Measurements from ENCODE around the gene CCDC149. TPM values are rescaled to one million over a fixed set of nuclear protein-coding genes. Genes with fewer than 3 reads are reported as not detected.

CCDC149 gene
- total RNA-seq, 4 donors from 2014 or later = 6.5 to 17.4 (median 12.3) TPM

DNA sequence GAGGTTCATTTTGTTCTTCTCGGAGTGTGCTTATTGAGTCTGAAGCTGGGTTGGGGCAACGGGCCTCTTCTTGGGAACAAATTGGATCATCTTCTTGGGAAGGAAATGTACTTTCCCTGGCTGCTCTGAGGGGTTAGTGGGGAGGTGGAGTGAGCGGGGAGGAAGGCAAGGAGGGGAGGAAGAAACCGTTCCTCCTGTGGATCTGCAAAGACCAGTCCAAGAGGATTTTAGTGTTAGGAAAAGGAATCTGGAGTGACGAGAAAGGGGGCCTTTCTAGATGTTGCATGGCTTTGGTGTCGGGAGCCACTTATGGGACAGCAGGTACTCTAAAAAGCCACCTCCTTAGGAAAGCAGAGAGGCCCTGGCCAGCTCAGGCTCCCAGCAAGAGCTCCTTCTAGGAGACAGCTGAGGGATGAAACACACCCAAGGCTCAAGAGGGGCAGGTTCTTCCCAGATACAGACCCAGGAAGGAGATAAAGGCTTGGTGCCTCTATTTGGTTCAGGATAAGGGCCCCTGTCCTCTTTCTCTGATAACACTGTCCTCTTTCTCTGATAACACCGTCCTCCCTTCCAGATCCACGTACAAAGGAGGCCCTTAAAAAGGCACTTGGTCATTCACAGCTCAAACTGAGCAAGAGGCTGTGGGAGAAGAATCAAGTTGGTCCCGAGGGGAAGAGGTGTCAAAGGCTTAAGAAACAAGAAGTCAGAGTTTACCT lies 117.0 kb downstream of the CCDC149 start:
- peak in 1 of 2 donors; percentile 70 for DNase-seq (ENCODE audit: low spot score in 2 of 2)
- H3K4me3 ChIP-seq = peak overlapping the region; percentile 32

DNA sequence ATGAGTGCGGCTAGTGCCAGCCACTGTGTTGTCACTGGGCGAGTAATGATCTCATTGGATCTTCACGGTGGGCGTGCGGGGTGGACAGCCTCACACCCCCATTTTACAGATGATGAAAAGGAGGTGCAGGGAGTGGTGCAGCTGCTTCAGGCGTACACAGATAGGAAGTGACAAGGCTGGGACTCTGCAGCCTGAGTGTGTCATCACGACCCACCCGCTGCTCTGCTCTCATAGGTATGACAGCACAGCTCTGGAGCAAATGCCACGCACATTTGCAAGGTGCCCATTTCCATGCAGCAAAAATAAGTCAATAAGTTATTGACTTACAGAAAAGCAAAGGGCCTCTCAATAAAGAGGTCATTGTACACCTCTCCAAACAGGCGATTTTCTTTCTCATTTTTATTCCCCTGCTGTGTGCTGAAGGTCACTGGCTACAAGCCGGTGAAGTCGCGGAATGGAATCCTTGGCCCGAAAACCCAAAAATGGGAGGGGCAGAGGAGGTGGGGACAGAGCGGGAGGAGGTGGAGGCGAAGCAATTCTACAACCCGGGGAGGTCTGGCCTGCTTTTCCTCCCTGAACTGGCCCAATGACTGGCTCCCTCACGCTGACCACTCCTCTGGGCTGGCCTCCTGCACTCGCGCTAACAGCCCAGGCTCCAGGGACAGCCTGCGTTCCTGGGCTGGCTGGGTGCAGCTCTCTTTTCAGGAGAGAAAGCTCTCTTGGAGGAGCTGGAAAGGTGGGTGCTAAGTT lies 117.8 kb downstream of the CCDC149 start, which contains the start of gene SOD3:
SOD3 (plus strand) TSS at position 658 of the 750 bp plus-strand sequence. CDS start 3,949 bp downstream, outside the sequence.
- Histone ChIP-seq H3K4me1 (peaks cover 31% of the 10 kb centered on the region), H3K27ac (peak within 1 kb of the TSS; percentile 83), H3K36me3 (no peaks in the 10 kb centered on the region), H3K9me3 (no peaks in the 10 kb centered on the region), H3K27me3 (peaks cover 4% of the 10 kb centered on the region), H3K4me3 (peak within 1 kb of the TSS; percentile 32)
- TF ChIP-seq POLR2AphosphoS5 (IDR thresholded peaks at IDR 0.05) (peak in 2 of 3 donors; percentile 38 to 60), EP300 (IDR thresholded peaks at IDR 0.05) (no peak), POLR2A (IDR thresholded peaks at IDR 0.05) (peak in 1 of 2 donors; percentile 51)
- TF ChIP-seq, protein P1, sequence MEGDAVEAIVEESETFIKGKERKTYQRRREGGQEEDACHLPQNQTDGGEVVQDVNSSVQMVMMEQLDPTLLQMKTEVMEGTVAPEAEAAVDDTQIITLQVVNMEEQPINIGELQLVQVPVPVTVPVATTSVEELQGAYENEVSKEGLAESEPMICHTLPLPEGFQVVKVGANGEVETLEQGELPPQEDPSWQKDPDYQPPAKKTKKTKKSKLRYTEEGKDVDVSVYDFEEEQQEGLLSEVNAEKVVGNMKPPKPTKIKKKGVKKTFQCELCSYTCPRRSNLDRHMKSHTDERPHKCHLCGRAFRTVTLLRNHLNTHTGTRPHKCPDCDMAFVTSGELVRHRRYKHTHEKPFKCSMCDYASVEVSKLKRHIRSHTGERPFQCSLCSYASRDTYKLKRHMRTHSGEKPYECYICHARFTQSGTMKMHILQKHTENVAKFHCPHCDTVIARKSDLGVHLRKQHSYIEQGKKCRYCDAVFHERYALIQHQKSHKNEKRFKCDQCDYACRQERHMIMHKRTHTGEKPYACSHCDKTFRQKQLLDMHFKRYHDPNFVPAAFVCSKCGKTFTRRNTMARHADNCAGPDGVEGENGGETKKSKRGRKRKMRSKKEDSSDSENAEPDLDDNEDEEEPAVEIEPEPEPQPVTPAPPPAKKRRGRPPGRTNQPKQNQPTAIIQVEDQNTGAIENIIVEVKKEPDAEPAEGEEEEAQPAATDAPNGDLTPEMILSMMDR (IDR thresholded peaks at IDR 0.05) = no peak
- DNase-seq (ENCODE audit: low spot score in 2 of 2) = peak; percentile 86 to 89
- 26% methylated on average over 19 of the region's 21 CpGs for WGBS

More for the DNA sequence above, 117.0 kb downstream of the CCDC149 start:
- Histone ChIP-seq H3K9me3 (no peaks in the 10 kb centered on the region), H3K27ac (peak overlapping the region; percentile 83), H3K36me3 (no peaks in the 10 kb centered on the region), H3K4me1 (peaks cover 38% of the 10 kb centered on the region), H3K27me3 (peaks cover 4% of the 10 kb centered on the region)
- TF ChIP-seq POLR2A (IDR thresholded peaks at IDR 0.05) (no peak), EP300 (IDR thresholded peaks at IDR 0.05) (no peak), POLR2AphosphoS5 (IDR thresholded peaks at IDR 0.05) (no peak)
- TF ChIP-seq, protein P1 (IDR thresholded peaks at IDR 0.05) = no peak
- WGBS = 49% methylated on average over 9 of the region's 9 CpGs

DNA sequence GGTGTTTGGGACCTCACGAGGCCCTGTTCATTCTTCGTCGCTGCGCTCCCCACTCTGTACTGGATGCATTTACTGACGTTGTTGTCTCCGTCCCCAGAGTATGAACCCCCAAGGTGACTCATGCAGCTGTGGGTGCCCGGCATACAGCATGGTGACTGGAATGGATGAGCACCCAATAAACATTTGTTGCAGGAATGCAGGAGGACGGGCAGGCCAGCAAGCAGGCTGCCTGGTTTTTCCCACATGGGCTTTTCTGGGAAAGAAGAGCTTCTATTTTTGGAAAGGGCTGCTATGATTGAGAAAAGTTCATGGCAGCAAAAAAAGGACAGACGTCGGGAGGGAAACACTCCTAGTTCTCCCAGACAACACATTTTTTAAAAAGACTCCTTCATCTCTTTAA lies 118.4 kb downstream of the CCDC149 start:
- peak; percentile 74 to 75 for DNase-seq (ENCODE audit: low spot score in 2 of 2)
- WGBS = 47% methylated on average over 10 of the region's 10 CpGs
- H3K27me3 ChIP-seq = peaks cover 2% of the 10 kb centered on the region
- H3K4me1 ChIP-seq = peaks cover 25% of the 10 kb centered on the region
- TF ChIP-seq EP300 (IDR thresholded peaks at IDR 0.05) (peak; percentile 44), POLR2AphosphoS5 (IDR thresholded peaks at IDR 0.05) (no peak)
- H3K27ac ChIP-seq = peak overlapping the region; percentile 83
- no peaks in the 10 kb centered on the region for H3K36me3 ChIP-seq
- H3K9me3 ChIP-seq = no peaks in the 10 kb centered on the region
- peak overlapping the region; percentile 32 for H3K4me3 ChIP-seq

DNA sequence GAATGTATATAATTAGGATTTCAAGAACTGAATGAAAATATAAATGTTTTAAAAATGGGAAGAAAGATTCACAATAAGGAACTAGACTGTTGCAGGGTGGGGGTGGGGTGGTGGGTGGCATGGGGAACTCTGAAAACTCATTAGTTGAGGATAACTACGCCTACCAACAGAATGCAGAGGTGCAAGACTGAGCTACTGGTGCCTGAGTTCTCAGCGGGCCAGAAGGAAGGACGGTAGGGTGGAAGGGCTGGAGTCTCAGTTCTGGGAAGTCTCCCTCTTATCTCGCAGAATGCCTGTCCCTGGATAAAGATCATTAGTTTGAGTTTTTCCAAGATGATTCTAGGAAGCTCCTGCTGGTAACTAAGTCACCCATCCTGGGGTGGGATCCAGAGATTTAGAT lies 118.8 kb downstream of the CCDC149 start:
- peak overlapping the region; percentile 83 for H3K27ac ChIP-seq
- H3K36me3 ChIP-seq = no peaks in the 10 kb centered on the region
- no peak for DNase-seq (ENCODE audit: low spot score in 2 of 2)
- no peaks in the 10 kb centered on the region for H3K9me3 ChIP-seq
- TF ChIP-seq EP300 (IDR thresholded peaks at IDR 0.05) (no peak), POLR2A (IDR thresholded peaks at IDR 0.05) (no peak), POLR2AphosphoS5 (IDR thresholded peaks at IDR 0.05) (no peak)
- TF ChIP-seq, protein P1 (IDR thresholded peaks at IDR 0.05) = no peak
- H3K4me3 ChIP-seq = no peak overlapping the region
- WGBS = 81% methylated on average over 4 of the region's 4 CpGs
- no peaks in the 10 kb centered on the region for H3K27me3 ChIP-seq
- peaks cover 24% of the 10 kb centered on the region for H3K4me1 ChIP-seq

DNA sequence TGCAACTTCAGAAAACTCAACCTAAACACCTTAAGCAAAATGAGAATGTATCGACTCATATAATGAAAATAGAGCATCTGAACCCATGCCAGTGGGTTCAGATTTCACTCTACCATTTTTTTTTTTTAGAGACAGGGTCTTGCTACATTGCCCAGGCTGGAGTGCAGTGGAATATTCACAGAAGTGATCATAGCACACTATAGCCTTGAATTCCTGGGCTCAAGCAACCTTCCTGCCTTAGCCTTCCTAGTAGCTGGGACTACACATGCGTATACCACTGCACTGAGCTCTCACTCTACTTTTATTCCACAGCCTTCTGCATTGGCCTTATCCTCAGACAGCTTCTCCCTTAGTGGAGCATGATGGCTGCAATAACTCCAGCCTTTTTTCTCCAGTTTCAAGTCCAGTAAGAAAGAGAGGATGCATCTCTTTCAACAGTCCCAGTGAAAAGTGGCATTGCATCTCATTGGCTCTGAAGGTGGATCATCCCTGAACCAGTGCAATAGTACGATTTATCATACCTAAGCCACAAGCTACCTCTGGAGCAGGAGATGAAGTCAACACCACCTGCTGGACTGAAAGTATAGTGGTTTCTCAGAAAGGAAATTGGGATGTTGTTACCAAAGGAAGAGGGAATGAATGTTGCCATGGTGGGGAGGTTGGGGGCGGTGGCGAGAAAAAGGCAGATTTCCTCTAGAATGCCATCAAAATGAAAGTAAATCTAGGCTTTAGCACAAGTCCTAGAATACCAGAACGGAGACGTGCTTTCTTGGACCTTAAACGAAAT lies 119.4 kb downstream of the CCDC149 start:
- H3K4me1 ChIP-seq = peaks cover 24% of the 10 kb centered on the region
- H3K27me3 ChIP-seq = no peaks in the 10 kb centered on the region
- H3K4me3 ChIP-seq = no peak overlapping the region
- no peaks in the 10 kb centered on the region for H3K36me3 ChIP-seq
- TF ChIP-seq, protein P1 (IDR thresholded peaks at IDR 0.05) = peak; percentile 17
- no peak for TF ChIP-seq POLR2A (IDR thresholded peaks at IDR 0.05)
- H3K9me3 ChIP-seq = no peaks in the 10 kb centered on the region
- H3K27ac ChIP-seq = peak overlapping the region; percentile 83
- peak in 1 of 2 donors; percentile 11 for DNase-seq (ENCODE audit: low spot score in 2 of 2)
- 79% methylated on average over 8 of the region's 8 CpGs for WGBS
